Measurements from ENCODE around the gene MAPRE3. TPM values are rescaled to one million over a fixed set of nuclear protein-coding genes. Genes with fewer than 3 reads are reported as not detected.

MAPRE3 gene
- total RNA-seq, 1 experiment from 2014 or later: 10.3 TPM

- Mint-ChIP-seq H3K27me3 (ENCODE audit: low read depth) (peaks cover 29% of the 10 kb centered on the region), H3K4me3 (peak overlapping the region; percentile 86), H3K27ac (no peak overlapping the region), H3K4me1 (peaks cover 16% of the 10 kb centered on the region), H3K36me3 (no peaks in the 10 kb centered on the region), H3K9me3 (no peaks in the 10 kb centered on the region)
- DNase-seq (ENCODE audit: low spot score) (peak; percentile 87), ATAC-seq (peak; percentile 78)
- CTCF ChIA-PET: interaction anchor here (0.6 to 11.9 kb wide), 53 partner anchors 9 to 402 kb away, joined by 3 to 315 read pairs (median 5); partner anchors contain the start of genes DPYSL5, KCNK3, KHK and MAPRE3
- POLR2A ChIA-PET: interaction anchor here (1.3 to 1.4 kb wide), 2 partner anchors 93 to 96 kb away, joined by 5 to 7 read pairs; no protein-coding TSS in a partner anchor
- TF ChIP-seq ESRRA (CRISPR knock-in tag; IDR thresholded peaks at IDR 0.05; ENCODE audit: borderline replicate concordance): no peak
- peak; percentile 45; the same call in 1 of the 2 replicates for TF ChIP-seq MAX (CRISPR knock-in tag; IDR thresholded peaks at IDR 0.05)
- peak; percentile 56; the same call in 1 of the 2 replicates for TF ChIP-seq HMGXB4 (CRISPR knock-in tag; IDR thresholded peaks at IDR 0.05)
- 0 out of 2 replicates have a peak, but pooled peaks have one; percentile 16 for TF ChIP-seq PRDM15 (CRISPR knock-in tag; IDR thresholded peaks at IDR 0.05)
- TF ChIP-seq CTCF (IDR thresholded peaks at IDR 0.05): peak; percentile 96
Measured at GRCh38 chr2:26942543-26943295, 27.7 kb upstream of the MAPRE3 start.

GRCh38 chr2:26945991-26946750 lies 24.3 kb upstream of the MAPRE3 start:
- DNase-seq (ENCODE audit: low spot score) (no peak), ATAC-seq (no peak)
- Mint-ChIP-seq H3K36me3 (no peaks in the 10 kb centered on the region), H3K4me3 (no peak overlapping the region), H3K27ac (no peak overlapping the region), H3K9me3 (no peaks in the 10 kb centered on the region), H3K4me1 (peaks cover 15% of the 10 kb centered on the region), H3K27me3 (ENCODE audit: low read depth) (peaks cover 29% of the 10 kb centered on the region)
- ChIA-PET POLR2A (no interaction called here), CTCF (interaction anchor here (1.5 to 11.9 kb wide), 6 partner anchors 12 to 104 kb away, joined by 4 to 315 read pairs (median 35); partner anchors contain the start of gene DPYSL5)
- TF ChIP-seq HMGXB4 (CRISPR knock-in tag; IDR thresholded peaks at IDR 0.05) (no peak), RELA (CRISPR knock-in tag; IDR thresholded peaks at IDR 0.05; ENCODE audit: borderline replicate concordance) (no peak), CBFB (CRISPR knock-in tag; IDR thresholded peaks at IDR 0.05; ENCODE audit: low read depth) (no peak), ZNF121 (CRISPR knock-in tag; IDR thresholded peaks at IDR 0.05) (no peak), E2F1 (CRISPR knock-in tag; IDR thresholded peaks at IDR 0.05) (no peak), KAT7 (CRISPR knock-in tag; IDR thresholded peaks at IDR 0.05; ENCODE audit: borderline replicate concordance) (no peak), ZNF263 (CRISPR knock-in tag; IDR thresholded peaks at IDR 0.05; ENCODE audit: low read depth) (no peak), NR2C2 (CRISPR knock-in tag; IDR thresholded peaks at IDR 0.05) (no peak), NR1H2 (CRISPR knock-in tag; IDR thresholded peaks at IDR 0.05) (no peak), TEAD1 (CRISPR knock-in tag; IDR thresholded peaks at IDR 0.05) (no peak), SOX15 (CRISPR knock-in tag; IDR thresholded peaks at IDR 0.05) (no peak), ATF1 (CRISPR knock-in tag; IDR thresholded peaks at IDR 0.05) (no peak), MAX (CRISPR knock-in tag; IDR thresholded peaks at IDR 0.05) (no peak), FOXJ3 (CRISPR knock-in tag; IDR thresholded peaks at IDR 0.05; ENCODE audit: borderline replicate concordance) (no peak), ZMAT4 (CRISPR knock-in tag; IDR thresholded peaks at IDR 0.05) (no peak), PRRX2 (CRISPR knock-in tag; IDR thresholded peaks at IDR 0.05) (no peak), NFYB (CRISPR knock-in tag; conservative IDR thresholded peaks at IDR 0.05; ENCODE audit: low read depth) (no peak), ELF4 (CRISPR knock-in tag; IDR thresholded peaks at IDR 0.05; ENCODE audit: low read depth) (no peak)

Measured in WTC11 (cell line).